ENCODE results near the gene HOXD11. TPM values are rescaled to one million over a fixed set of nuclear protein-coding genes. Genes with fewer than 3 reads are reported as not detected.

Gene HOXD11
- total RNA-seq, 1 donor from 2014 or later = not detected

DNA sequence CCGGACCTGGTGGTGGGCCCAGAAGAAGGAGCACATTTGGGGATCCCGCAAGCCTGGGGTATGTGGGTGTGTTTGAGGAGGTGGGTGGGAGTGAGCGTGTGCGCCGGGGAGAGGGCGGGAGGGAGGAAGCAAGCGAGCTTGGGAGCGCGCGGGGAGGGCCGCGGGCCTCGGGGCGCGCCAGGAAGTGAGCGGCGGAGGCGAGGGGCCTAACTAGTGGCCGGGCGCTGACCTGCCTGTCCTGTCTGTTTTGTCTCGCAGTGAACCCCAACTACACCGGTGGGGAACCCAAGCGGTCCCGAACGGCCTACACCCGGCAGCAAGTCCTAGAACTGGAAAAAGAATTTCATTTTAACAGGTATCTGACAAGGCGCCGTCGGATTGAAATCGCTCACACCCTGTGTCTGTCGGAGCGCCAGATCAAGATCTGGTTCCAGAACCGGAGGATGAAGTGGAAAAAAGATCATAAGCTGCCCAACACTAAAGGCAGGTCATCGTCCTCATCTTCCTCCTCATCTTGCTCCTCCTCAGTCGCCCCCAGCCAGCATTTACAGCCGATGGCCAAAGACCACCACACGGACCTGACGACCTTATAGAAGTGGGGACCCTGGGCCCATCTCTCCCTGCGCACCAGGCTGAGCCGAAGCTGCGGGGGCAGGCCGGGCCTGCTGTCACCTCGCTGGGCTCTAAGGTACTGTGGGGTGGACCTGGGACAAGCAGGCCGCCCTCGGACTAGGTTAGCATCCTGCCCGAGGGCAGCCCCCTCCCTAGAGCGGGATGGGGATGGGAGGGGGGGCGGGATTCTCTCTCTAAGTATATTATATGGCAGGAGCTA is 45.5 kb downstream of the HOXD11 start:
- Histone ChIP-seq H3K4me1 (no peaks in the 10 kb centered on the region), H3K9me3 (no peaks in the 10 kb centered on the region), H3K36me3 (peaks cover 6 to 18% of the 10 kb centered on the region in 2 donors), H3K4me3 (peak overlapping the region in 1 of 2 donors; percentile 3), H3K27ac (no peak overlapping the region), H3K27me3 (peaks cover 7% of the 10 kb centered on the region)
- peak in 1 of 2 donors; percentile 37 for DNase-seq (ENCODE audit: low spot score in 2 of 2)
- TF ChIP-seq, protein P1, sequence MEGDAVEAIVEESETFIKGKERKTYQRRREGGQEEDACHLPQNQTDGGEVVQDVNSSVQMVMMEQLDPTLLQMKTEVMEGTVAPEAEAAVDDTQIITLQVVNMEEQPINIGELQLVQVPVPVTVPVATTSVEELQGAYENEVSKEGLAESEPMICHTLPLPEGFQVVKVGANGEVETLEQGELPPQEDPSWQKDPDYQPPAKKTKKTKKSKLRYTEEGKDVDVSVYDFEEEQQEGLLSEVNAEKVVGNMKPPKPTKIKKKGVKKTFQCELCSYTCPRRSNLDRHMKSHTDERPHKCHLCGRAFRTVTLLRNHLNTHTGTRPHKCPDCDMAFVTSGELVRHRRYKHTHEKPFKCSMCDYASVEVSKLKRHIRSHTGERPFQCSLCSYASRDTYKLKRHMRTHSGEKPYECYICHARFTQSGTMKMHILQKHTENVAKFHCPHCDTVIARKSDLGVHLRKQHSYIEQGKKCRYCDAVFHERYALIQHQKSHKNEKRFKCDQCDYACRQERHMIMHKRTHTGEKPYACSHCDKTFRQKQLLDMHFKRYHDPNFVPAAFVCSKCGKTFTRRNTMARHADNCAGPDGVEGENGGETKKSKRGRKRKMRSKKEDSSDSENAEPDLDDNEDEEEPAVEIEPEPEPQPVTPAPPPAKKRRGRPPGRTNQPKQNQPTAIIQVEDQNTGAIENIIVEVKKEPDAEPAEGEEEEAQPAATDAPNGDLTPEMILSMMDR (IDR thresholded peaks at IDR 0.05) = no peak
- intact Hi-C loops (cut with DNase I) = no loop called here

DNA sequence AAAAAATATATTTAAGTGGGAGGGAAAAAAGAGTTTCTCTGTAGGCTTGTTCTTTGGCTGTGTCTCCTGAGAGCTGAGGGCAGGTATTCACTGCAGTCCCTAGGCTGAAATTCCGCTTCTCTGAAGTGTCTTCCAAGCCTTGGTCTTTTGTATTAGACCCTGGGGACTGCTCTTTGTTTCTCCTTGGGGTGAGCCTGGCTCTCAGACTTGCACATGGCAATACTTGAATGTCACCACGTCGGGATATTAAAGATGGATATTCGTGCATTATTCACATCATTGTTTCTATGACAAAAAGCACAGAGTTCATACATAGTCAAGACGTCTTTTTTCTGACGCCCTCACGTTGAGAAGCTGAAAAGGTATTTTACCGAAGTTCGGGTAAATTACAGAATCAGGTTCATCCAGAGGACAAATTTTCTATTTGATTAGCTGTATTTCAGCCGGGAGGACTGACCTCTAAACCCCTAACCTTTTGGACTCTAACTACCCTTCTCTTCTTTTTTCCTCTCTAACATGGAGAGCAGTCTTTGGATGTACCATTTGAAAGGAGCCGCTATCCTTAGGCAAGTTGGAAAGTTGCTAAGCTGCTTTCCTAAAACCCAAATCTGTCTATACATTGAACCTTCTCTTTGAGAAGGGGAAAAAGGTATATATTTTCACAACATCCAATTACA is 47.6 kb downstream of the HOXD11 start:
- H3K4me3 ChIP-seq = no peak overlapping the region
- intact Hi-C loops (cut with DNase I) = no loop called here
- H3K4me1 ChIP-seq = peaks cover 0 to 3% of the 10 kb centered on the region in 2 donors
- H3K36me3 ChIP-seq = peaks cover 6 to 18% of the 10 kb centered on the region in 2 donors
- H3K27ac ChIP-seq = no peak overlapping the region
- peaks cover 12% of the 10 kb centered on the region for H3K27me3 ChIP-seq
- DNase-seq (ENCODE audit: low spot score in 2 of 2) = peak in 1 of 2 donors; percentile 15
- TF ChIP-seq, protein P1 (IDR thresholded peaks at IDR 0.05) = no peak
- H3K9me3 ChIP-seq = no peaks in the 10 kb centered on the region

DNA sequence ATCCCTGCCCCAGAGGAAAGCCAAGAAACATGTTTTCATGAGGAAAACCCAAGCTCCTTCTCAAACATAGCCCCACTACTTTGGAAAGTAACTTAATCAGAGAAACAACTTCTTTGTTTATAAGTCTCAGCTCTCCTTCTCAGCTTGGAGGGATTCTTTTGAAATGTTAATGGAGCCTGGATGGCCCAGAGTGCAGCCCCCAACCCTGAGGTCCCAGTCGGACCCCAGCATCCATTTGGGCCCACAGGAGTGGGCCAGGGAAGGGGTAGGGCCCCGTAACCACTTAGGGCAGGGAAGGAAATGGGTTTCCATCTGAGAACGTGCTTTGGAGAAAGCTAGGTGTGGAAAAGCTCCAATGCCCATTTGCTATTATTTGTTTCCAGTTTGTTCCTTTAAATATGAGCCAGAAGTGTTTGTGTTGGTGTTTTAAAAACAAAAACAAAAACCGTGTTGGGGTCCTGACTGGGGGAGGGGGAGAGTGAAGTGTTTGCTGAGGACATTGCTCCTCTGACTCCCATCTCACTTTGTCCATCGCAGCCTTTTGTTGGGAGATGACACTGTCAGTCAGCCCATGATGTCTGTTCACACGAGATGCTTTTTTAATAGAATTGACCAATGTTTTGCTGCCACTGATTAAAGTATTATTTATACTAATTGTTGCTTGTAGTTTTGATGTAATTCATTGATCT is 48.4 kb downstream of the HOXD11 start:
- peaks cover 6 to 18% of the 10 kb centered on the region in 2 donors for H3K36me3 ChIP-seq
- DNase-seq (ENCODE audit: low spot score in 2 of 2) = peak in 1 of 2 donors; percentile 25
- TF ChIP-seq, protein P1 (IDR thresholded peaks at IDR 0.05) = no peak
- H3K4me3 ChIP-seq = no peak overlapping the region
- H3K27me3 ChIP-seq = peaks cover 19% of the 10 kb centered on the region
- no peak overlapping the region for H3K27ac ChIP-seq
- intact Hi-C loops (cut with DNase I) = no loop called here
- no peaks in the 10 kb centered on the region for H3K9me3 ChIP-seq
- peaks cover 0 to 8% of the 10 kb centered on the region in 2 donors for H3K4me1 ChIP-seq

DNA sequence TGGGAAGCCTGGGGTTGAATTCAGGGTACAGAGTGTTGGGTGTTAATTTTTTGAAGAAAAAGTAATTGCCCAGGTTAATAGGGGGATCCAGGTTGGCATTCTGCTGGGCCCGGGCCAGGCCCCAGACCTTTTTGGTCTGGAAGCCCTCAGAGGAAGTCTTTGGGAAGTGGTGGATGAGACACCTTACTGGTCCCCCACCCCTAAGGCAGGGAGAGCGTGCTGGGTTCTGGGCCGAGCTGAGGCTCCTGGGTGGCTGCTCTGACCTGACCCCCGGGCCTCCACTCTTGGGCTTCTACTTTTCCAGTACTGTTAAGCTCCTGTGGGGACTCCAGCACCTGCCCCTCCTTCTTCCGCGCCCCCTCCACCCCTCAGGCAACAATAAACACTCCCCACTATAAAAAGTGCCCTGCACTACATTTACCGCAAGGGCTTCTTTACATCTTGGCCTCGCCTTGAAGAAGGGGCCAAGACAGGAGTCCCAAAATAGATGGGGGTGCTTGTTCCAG is 49.3 kb downstream of the HOXD11 start:
- Histone ChIP-seq H3K4me3 (no peak overlapping the region), H3K4me1 (peaks cover 0 to 8% of the 10 kb centered on the region in 2 donors), H3K27me3 (peaks cover 19% of the 10 kb centered on the region), H3K27ac (no peak overlapping the region), H3K36me3 (peaks cover 6 to 18% of the 10 kb centered on the region in 2 donors), H3K9me3 (no peaks in the 10 kb centered on the region)
- intact Hi-C loops (cut with DNase I) = no loop called here
- DNase-seq (ENCODE audit: low spot score in 2 of 2) = peak in 1 of 2 donors; percentile 49
- TF ChIP-seq, protein P1 (IDR thresholded peaks at IDR 0.05) = no peak

DNA sequence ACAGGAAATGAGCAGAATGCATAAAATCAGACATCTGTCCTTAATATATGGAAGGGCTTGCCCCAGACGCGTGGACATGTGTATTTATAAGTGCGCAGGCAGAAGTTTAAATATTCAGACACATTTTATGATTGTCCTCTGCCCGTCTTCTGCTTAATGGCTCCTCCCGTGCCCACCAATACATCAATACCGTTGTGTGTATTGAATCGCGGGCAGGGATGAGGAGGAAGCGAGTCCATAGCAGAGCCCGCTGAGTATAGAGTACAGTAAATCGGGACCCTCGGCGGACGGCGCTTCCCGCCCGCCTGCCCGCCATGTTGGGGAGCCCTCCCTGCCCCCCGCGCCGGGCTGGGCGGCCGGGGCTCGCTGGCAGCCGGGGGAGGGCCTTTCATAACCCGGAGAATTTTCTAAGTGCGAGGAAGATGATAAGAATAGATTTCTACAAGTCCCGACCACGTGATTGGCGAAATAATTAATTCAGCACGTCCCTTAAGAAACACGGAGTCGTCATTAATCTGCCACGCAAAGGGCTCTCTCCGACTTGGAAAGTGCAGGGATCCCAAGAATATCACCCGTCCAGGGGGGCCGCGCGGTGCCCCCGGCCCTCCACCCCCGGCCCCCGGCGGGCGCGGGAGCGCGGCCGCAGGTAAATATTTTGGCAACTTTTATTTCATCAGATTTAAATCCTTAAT is 49.9 kb downstream of the HOXD11 start, which contains the start of gene HOXD3:
Gene HOXD3 (plus strand): TSS at position 501 of the 692 bp plus-strand sequence. CDS start 11,808 bp downstream, outside the sequence.
- Histone ChIP-seq H3K27me3 (peaks cover 19% of the 10 kb centered on the region), H3K36me3 (peaks cover 6 to 18% of the 10 kb centered on the region in 2 donors), H3K4me3 (no peak within 1 kb of the TSS), H3K4me1 (peaks cover 0 to 8% of the 10 kb centered on the region in 2 donors), H3K27ac (no peak within 1 kb of the TSS), H3K9me3 (no peaks in the 10 kb centered on the region)
- TF ChIP-seq, protein P1 (IDR thresholded peaks at IDR 0.05) = no peak
- DNase-seq (ENCODE audit: low spot score in 2 of 2) = peak in 1 of 2 donors; percentile 44
- intact Hi-C loops (cut with DNase I) = no loop called here
